ENCODE measurements around the gene OSTN. TPM values are rescaled to one million over a fixed set of nuclear protein-coding genes. Genes with fewer than 3 reads are reported as not detected.

OSTN gene
- total RNA-seq, result not detected

- no peaks in the 10 kb centered on the region for H3K9me3 ChIP-seq
- TF ChIP-seq CTCF (IDR thresholded peaks at IDR 0.05), result no peak
- ATAC-seq (ENCODE audit: insufficient number of reproducible peaks, low FRiP score, low read depth) (no peak), DNase-seq (ENCODE audit: low spot score) (no peak)
- no peaks in the 10 kb centered on the region for H3K4me1 ChIP-seq (ENCODE audit: control insufficient read depth in 1 of 2, low read depth in 2 of 2)
- H3K27ac ChIP-seq, result no peak within 1 kb of the TSS
- no peaks in the 10 kb centered on the region for H3K36me3 ChIP-seq
- H3K27me3 ChIP-seq (replicated peaks; ENCODE audit: insufficient read depth), result no peaks in the 10 kb centered on the region
- H3K4me3 ChIP-seq, result no peak within 1 kb of the TSS
These were observed at the start of gene OSTN for GRCh38 chr3:191198932-191199331. Gene OSTN (plus strand): TSS chr3:191199241. CDS start chr3:191212533, 13,292 bp downstream.

- DNase-seq (ENCODE audit: low spot score) (no peak), ATAC-seq (ENCODE audit: insufficient number of reproducible peaks, low FRiP score, low read depth) (no peak)
- Histone ChIP-seq H3K27me3 (replicated peaks; ENCODE audit: insufficient read depth) (no peaks in the 10 kb centered on the region), H3K9me3 (peaks cover 4% of the 10 kb centered on the region), H3K4me1 (ENCODE audit: control insufficient read depth in 1 of 2, low read depth in 2 of 2) (no peaks in the 10 kb centered on the region), H3K36me3 (no peaks in the 10 kb centered on the region), H3K4me3 (no peak overlapping the region), H3K27ac (no peak overlapping the region)
- no peak for TF ChIP-seq CTCF (IDR thresholded peaks at IDR 0.05)
These were observed 47.4 kb upstream of the OSTN start for GRCh38 chr3:191151653-191152052.

- Histone ChIP-seq H3K9me3 (peaks cover 4% of the 10 kb centered on the region), H3K36me3 (no peaks in the 10 kb centered on the region), H3K4me3 (no peak overlapping the region), H3K27ac (no peak overlapping the region), H3K27me3 (replicated peaks; ENCODE audit: insufficient read depth) (no peaks in the 10 kb centered on the region), H3K4me1 (ENCODE audit: control insufficient read depth in 1 of 2, low read depth in 2 of 2) (no peaks in the 10 kb centered on the region)
- no peak for TF ChIP-seq CTCF (IDR thresholded peaks at IDR 0.05)
- no peak for DNase-seq (ENCODE audit: low spot score)
- ATAC-seq (ENCODE audit: insufficient number of reproducible peaks, low FRiP score, low read depth), result no peak
These were observed 44.2 kb upstream of the OSTN start for GRCh38 chr3:191154827-191155226.

GRCh38 chr3:191158247-191158646, 40.8 kb upstream of the OSTN start:
- Histone ChIP-seq H3K27ac (no peak overlapping the region), H3K27me3 (replicated peaks; ENCODE audit: insufficient read depth) (no peaks in the 10 kb centered on the region), H3K4me3 (no peak overlapping the region), H3K36me3 (no peaks in the 10 kb centered on the region), H3K4me1 (ENCODE audit: control insufficient read depth in 1 of 2, low read depth in 2 of 2) (no peaks in the 10 kb centered on the region), H3K9me3 (peaks cover 4% of the 10 kb centered on the region)
- no peak for TF ChIP-seq CTCF (IDR thresholded peaks at IDR 0.05)
- no peak for ATAC-seq (ENCODE audit: insufficient number of reproducible peaks, low FRiP score, low read depth)
- no peak for DNase-seq (ENCODE audit: low spot score)

GRCh38 chr3:191158815-191159214, 40.2 kb upstream of the OSTN start:
- DNase-seq (ENCODE audit: low spot score), result no peak
- no peak for TF ChIP-seq CTCF (IDR thresholded peaks at IDR 0.05)
- Histone ChIP-seq H3K36me3 (no peaks in the 10 kb centered on the region), H3K4me1 (ENCODE audit: control insufficient read depth in 1 of 2, low read depth in 2 of 2) (no peaks in the 10 kb centered on the region), H3K4me3 (no peak overlapping the region), H3K9me3 (peaks cover 4% of the 10 kb centered on the region), H3K27me3 (replicated peaks; ENCODE audit: insufficient read depth) (no peaks in the 10 kb centered on the region), H3K27ac (no peak overlapping the region)
- no peak for ATAC-seq (ENCODE audit: insufficient number of reproducible peaks, low FRiP score, low read depth)

Data from thoracic aorta (tissue), 2 donors.